8988T (cell line): Measurements from ENCODE around the gene RIN2.
"Not testable (repeated sequence)": the region's sequence is repeated elsewhere in the genome, so short reads cannot be mapped to it uniquely, and the experiment has no call there.

Experiments
- DNase-seq: peaks from one replicate; pipeline ENCODE4 v3.0.0; 2011

The RIN2 gene

DNA sequence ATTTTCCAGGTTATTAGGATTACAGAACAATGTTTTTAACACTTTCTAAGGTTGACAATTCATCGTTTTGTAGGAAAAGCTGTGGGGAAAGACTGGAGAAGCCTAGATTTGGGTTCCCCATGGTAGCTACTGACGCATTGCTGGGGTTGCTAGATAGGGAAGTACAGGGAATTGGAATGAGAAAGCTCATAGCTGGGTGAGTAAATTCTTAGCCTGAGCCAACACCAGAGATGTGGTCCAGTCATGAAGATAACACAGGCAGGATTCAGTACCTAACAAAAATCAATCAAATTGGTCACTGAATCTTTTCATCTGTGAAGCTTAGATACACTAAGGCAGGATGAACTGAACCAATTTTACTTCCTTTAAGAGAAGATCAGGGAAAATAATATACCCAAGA is 35.7 kb downstream of the RIN2 start:
- no peak for DNase-seq

DNA sequence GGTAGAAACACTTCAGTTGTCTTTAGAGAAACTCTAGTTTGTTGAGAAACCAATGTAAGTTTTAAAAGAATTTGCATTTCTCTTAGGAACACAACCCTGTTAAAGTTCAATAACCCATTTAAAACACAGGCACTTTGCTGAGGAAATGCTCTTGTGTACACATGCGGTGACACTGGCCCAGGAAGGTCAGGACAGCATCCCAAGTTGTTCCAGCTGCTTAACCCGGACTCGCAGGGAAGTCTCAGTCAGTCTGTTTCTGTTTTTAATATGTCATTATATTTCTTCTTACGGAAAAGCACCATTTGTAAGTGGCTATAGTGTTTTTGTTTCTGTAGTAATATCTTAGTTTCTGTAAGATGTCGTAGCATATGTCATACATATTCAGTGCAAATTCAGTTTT is 36.9 kb downstream of the RIN2 start:
- no peak for DNase-seq

DNA sequence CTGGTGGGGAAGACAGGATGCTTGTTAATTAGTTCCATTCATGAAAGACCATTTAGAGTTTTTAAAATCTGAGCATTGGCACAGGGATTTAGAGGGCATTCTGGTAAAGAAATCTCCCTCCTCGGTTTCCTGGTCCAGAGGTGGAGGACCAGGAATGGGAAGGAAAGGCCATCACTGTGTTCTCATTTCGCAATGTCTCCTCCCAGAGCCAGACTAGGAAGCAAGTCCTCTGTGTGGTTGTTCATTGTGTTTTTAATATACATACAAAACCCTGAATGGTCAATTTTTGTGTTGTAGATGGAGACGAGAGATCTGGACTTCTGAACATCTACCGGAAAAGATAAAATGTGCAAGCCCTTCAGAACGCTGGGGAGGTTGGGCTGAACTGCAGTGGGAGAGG is 41.3 kb downstream of the RIN2 start:
- no peak for DNase-seq

DNA sequence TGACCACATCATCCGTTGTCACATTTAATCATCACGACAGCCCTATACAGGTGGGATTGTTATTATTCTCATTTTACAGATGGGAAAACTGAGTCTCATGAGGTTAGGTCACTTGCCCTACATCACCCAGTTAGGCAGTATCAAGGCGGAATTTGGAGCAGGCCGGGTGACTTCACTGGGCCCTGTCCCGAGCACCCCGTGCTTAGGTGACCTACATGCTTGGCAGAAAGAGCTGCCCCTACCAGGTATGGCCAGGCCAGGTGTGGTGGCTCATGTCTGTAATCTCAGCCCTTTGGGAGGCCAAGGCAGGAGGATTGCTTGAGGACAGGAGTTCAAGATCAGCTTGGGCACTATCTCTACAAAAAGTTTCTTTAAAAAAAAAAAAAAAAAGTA is 44.0 kb downstream of the RIN2 start:
- DNase-seq = no peak

DNA sequence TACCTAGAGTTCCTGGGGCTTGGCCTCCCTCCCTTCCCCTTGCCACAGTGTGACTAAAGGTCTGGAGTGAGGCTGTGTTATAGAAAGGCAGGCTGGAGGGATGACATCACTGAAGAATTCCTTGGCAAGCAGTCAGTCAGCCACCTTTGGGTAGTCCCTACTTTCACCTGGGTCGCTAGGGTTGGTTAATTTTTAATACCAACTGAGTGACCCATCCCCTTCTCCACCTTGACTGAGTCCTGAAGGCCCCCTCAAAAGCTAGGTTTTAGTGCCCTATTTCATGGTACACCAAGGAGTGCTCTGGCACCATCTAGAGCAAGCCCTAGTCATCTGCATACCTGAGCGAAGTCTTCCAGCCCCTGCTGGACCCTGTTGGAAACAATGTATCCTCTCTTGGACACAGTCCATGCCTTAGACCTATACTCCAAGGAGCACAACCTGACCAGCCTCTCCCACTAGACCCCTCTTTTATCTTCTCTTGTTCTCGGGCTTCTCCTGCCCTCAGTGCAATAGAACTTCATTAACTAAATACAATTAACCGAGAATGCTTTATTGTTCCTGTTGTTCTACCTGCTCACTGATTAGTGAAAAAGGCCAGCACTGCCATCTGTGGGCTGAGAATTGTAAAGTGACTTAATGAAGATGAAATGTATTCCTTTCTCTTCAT is 44.6 kb downstream of the RIN2 start:
- DNase-seq = no peak

DNA sequence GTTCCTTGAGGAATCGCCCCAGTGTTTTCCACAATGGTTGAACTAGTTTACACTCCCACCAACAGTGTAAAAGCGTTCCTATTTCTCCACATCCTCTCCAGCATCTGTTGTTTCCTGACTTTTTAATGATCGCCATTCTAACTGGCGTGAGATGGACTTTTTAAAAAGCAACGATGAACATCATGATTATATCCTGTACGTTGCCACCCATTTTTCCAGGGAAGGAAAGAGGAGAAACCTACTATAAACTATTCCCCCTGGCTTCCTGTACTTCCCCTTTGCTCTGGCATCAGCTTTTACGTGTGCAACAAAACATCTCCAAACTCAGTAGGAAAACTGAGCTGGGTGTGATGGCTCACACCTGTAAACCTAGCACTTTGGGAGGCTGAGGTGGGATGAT is 48.2 kb downstream of the RIN2 start:
- not testable (repeated sequence) for DNase-seq

DNA sequence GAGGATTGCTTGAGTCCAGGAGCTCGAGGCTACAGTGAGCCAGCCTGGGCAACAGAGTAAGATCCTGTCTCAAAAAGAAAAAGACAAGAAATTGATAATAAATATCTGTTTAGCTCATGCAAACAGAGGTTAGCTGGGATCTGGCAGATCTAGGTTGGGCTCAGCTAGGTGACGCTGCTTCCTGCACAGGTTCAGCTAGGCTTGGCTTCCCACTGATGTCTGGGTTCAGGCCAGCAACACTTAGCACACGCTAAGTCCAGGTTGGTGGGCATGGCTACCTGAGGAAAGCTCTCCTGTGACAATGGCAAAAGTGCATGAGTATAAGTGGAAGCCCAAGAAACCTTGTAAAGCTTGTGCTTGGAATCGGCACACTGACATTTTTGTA is 48.7 kb downstream of the RIN2 start:
- no peak for DNase-seq

DNA sequence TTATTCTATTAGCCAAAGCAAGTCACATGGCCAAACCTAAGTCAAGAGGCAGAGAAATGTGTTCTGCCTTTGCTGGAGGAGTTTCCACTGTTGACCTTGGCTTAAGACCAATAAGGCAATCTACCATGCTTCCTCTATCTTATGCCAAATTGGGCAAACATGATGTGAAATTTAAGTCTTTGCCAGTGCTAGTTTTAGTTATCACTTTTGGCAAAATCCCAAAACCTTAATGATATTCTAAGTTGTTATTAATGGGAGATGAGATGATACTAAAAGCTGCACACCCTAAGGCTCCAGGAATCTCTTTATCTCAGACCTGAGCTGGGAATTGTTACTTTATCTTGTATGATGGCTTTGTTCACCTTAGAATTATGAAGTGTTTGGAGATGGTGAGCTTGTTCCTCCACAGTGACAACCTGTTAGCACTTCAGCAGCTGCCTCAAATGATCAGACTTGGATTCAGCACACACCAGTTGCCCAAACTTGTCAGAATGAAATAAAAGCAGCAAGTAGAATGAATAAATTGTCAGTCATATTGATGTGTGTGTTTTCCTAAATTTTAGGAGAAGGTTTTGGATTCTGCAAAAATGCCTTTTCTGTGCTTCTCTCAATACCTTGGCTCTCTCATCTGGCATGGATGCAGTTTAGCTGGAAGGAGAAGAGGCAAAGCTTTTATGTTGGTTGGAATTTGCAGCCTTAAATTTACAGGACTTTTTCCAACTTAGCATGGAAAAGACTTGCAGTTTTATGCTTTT is 49.3 kb downstream of the RIN2 start:
- no peak for DNase-seq
